Gastroesophageal sphincter (tissue), 4 donors: Measurements from ENCODE around the gene SERPINA9. TPM values are rescaled to one million over a fixed set of nuclear protein-coding genes. Genes with fewer than 3 reads are reported as not detected.

Experiments
- ATAC-seq: fragments of 150-250 bp; one replicate; pipeline ENCODE4 v1.9.1; 2016; ENCODE audit warnings: mild to moderate bottlenecking, moderate library complexity
- H3K27ac ChIP-seq, 4 donors: fragments of 200-600 bp; sonication (generic) in 3 of 4; 1 replicate in 3 of 4; 2 replicates in 1 of 4; pipeline ENCODE4 v1.5.1; 2016 to 2019
- H3K27me3 ChIP-seq: fragments of 200-600 bp; sonication (generic); one replicate; pipeline ENCODE4 v1.5.1; 2019
- H3K36me3 ChIP-seq, 2 donors: fragments of 200-600 bp; sonication (generic); one replicate each; pipeline ENCODE4 v1.5.1; 2019; ENCODE audit warnings: control low read depth in 1 of 2
- H3K4me1 ChIP-seq, 3 donors: fragments of 200-600 bp; sonication (generic); 1 replicate in 2 of 3; 2 replicates in 1 of 3; pipeline ENCODE4 v1.5.1; 2016 to 2019; ENCODE audit warnings: control low read depth in 2 of 3
- H3K4me3 ChIP-seq, 2 donors: fragments of 200-600 bp; sonication (generic); one replicate each; pipeline ENCODE4 v1.5.1; 2019; ENCODE audit warnings: mild to moderate bottlenecking in 1 of 2, moderate library complexity in 1 of 2
- H3K9me3 ChIP-seq, 3 donors: fragments of 200-600 bp; sonication (generic); one replicate each; pipeline ENCODE4 v1.5.1; 2017 to 2019; ENCODE audit warnings: control low read depth in 2 of 3
- EP300 ChIP-seq: sonication (generic); formaldehyde crosslinking; IDR thresholded peaks from one replicate; pipeline ENCODE4 v1.6.1; 2017; ENCODE audit warnings: antibody characterized with exemption, mild to moderate bottlenecking
- POLR2A ChIP-seq, 2 donors: fragments of 450-650 bp; IDR thresholded peaks; one replicate each; pipeline ENCODE4 v1.6.1; 2017; ENCODE audit warnings: antibody characterized with exemption in 2 of 2, mild to moderate bottlenecking in 2 of 2, moderate library complexity in 1 of 2
- POLR2AphosphoS5 ChIP-seq: sonication (generic); formaldehyde crosslinking; IDR thresholded peaks from one replicate; pipeline ENCODE4 v1.6.1; 2017; ENCODE audit warnings: antibody characterized with exemption
- WGBS, 2 donors: methylation state at CpG; one replicate each; pipeline ENCODE4 v1.1.5; 2018; ENCODE audit warnings: low coverage in 1 of 2; 5-methylcytosine and 5-hydroxymethylcytosine counted together
- total RNA-seq, 4 donors: library from RNA; depleted of rRNA; stranded (reverse); fragments of >200 nt; gene quantifications; one replicate each; pipeline ENCODE4 v1.1.0, GENCODE V29; 2016
- TF ChIP-seq, protein P1 (sequence below), 4 experiments: fragments of 200-600 bp in 2 of 4; fragments of 450-650 bp in 2 of 4; sonication (generic) in 1 of 4; IDR thresholded peaks; one replicate each; pipeline ENCODE4 v1.5.1; 2017 to 2019; ENCODE audit warnings: antibody characterized with exemption in 4 of 4, mild to moderate bottlenecking in 2 of 4, moderate library complexity in 2 of 4

SERPINA9 gene
- total RNA-seq, 4 donors from 2014 or later, result not detected

DNA sequence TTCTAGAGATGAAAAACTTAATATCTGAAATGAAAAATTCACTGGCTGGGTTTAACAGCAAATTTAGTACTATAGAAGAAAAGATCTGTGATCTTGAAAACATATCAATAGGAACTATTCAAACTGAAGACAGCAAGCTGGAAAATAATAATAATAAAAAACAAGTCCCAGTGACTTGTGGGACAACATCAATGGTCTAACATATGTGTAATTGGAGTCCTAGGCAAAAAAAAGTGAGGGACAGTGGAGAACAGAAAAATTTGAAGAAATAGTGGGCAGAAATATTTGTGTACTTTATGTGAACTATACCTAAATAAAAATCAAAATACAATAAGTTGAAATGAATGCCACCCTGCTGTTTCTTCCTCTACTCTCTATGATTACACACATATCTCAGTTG lies 2.4 kb upstream of the SERPINA9 start:
- Histone ChIP-seq H3K4me3 (no peak overlapping the region), H3K9me3 (peaks cover 0 to 30% (median 0%) of the 10 kb centered on the region in 3 donors), H3K36me3 (no peaks in the 10 kb centered on the region), H3K27ac (no peak overlapping the region), H3K27me3 (peaks cover 5% of the 10 kb centered on the region), H3K4me1 (no peaks in the 10 kb centered on the region)
- ATAC-seq, result no peak
- TF ChIP-seq POLR2AphosphoS5, result no peak
- TF ChIP-seq, protein P1, sequence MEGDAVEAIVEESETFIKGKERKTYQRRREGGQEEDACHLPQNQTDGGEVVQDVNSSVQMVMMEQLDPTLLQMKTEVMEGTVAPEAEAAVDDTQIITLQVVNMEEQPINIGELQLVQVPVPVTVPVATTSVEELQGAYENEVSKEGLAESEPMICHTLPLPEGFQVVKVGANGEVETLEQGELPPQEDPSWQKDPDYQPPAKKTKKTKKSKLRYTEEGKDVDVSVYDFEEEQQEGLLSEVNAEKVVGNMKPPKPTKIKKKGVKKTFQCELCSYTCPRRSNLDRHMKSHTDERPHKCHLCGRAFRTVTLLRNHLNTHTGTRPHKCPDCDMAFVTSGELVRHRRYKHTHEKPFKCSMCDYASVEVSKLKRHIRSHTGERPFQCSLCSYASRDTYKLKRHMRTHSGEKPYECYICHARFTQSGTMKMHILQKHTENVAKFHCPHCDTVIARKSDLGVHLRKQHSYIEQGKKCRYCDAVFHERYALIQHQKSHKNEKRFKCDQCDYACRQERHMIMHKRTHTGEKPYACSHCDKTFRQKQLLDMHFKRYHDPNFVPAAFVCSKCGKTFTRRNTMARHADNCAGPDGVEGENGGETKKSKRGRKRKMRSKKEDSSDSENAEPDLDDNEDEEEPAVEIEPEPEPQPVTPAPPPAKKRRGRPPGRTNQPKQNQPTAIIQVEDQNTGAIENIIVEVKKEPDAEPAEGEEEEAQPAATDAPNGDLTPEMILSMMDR (IDR thresholded peaks at IDR 0.05), result no peak
- TF ChIP-seq EP300, result no peak
- no peak for TF ChIP-seq POLR2A (IDR thresholded peaks at IDR 0.05)

- Histone ChIP-seq H3K4me1 (no peaks in the 10 kb centered on the region), H3K4me3 (no peak overlapping the region), H3K9me3 (peaks cover 0 to 23% (median 0%) of the 10 kb centered on the region in 3 donors), H3K36me3 (no peaks in the 10 kb centered on the region), H3K27me3 (peaks cover 10% of the 10 kb centered on the region), H3K27ac (no peak overlapping the region)
- no peak for ATAC-seq
- WGBS, 2 donors, result 74 to 80% methylated on average over 3 to 7 of the region's 7 CpGs
- TF ChIP-seq, protein P1 (IDR thresholded peaks at IDR 0.05), result no peak
- TF ChIP-seq EP300 (no peak), POLR2A (IDR thresholded peaks at IDR 0.05) (no peak), POLR2AphosphoS5 (no peak)
Observed at GRCh38 chr14:94474581-94475031, 1.4 kb downstream of the SERPINA9 start.

DNA sequence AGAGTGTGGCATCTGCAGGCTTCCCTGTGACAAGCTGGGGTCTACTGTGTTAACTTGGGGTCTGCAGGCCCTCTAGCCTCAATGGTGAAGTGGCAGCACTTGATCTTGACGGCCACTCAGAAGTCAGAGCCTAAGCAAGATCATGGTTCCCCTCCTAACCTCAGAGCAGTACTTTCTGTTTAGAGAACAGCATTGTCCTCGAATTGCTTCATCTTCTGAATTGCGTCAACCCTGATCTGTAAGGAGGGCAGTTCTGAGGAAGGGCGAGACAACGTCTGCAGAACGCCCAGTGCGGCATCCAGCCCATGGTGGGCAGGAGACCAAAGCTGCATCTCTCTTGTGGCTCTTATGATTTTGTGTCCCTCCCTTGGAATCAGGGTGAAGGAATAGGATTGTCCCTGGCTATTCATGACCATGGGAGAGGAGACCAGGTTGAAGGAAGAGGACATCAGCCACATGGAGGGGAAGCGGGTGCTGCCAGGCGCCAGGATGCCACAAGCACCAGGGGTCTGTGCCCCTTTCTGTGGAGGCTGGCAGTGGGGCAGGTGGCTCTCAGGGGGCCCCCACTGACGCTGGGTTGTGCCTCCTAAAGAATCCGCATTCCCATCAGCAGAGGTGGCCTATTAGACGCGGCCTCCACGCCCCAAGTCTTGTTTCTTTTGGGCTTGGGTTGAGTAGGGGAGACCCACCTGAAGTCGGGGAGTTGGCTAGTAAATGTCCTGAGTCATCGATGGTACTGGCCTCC lies 2.2 kb downstream of the SERPINA9 start:
- H3K36me3 ChIP-seq, result no peaks in the 10 kb centered on the region
- TF ChIP-seq POLR2A (IDR thresholded peaks at IDR 0.05) (no peak), POLR2AphosphoS5 (no peak), EP300 (no peak)
- TF ChIP-seq, protein P1 (IDR thresholded peaks at IDR 0.05), result no peak
- H3K27ac ChIP-seq, result no peak overlapping the region
- H3K9me3 ChIP-seq, result peaks cover 0 to 15% (median 0%) of the 10 kb centered on the region in 3 donors
- ATAC-seq, result no peak
- H3K4me3 ChIP-seq, result no peak overlapping the region
- peaks cover 10% of the 10 kb centered on the region for H3K27me3 ChIP-seq
- WGBS, 2 donors, result 90% methylated on average over 9 of the region's 16 CpGs; no CpG with 5 or more reads in 1 of the 2 donors
- no peaks in the 10 kb centered on the region for H3K4me1 ChIP-seq

DNA sequence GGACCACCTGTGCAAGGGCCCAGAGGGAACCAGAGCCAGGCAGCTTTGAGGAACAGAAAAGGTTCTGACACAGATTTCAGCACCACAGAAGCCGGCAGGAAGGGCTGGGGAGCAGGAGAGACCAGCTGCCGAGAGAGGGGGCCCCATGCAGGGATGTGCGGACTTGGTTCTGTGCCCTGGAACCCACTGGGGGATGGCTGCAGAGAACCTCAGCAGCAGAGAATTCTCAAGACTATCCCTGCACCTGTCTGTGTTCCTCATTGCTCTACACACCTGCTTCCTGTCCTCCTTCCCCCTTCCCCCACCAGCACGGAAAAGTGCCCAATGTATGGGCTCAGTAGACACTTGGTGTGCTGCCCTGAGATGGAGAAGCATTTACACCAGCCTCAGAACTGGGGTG lies 3.2 kb downstream of the SERPINA9 start:
- Histone ChIP-seq H3K4me3 (no peak overlapping the region), H3K4me1 (no peaks in the 10 kb centered on the region), H3K9me3 (peaks cover 0 to 5% (median 0%) of the 10 kb centered on the region in 3 donors), H3K27ac (no peak overlapping the region), H3K36me3 (no peaks in the 10 kb centered on the region), H3K27me3 (peaks cover 10% of the 10 kb centered on the region)
- ATAC-seq, result no peak
- 20 to 33% methylated on average over 1 to 3 of the region's 4 CpGs for whole genome bisulfite sequencing, 2 donors
- TF ChIP-seq, protein P1 (IDR thresholded peaks at IDR 0.05), result no peak
- TF ChIP-seq POLR2AphosphoS5 (no peak), EP300 (no peak), POLR2A (IDR thresholded peaks at IDR 0.05) (no peak)

GRCh38 chr14:94471045-94471444 lies 5.0 kb downstream of the SERPINA9 start:
- WGBS, 2 donors, result 71 to 88% methylated on average over 1 to 2 of the region's 2 CpGs

More at GRCh38 chr14:94471045-94471444, 5.0 kb downstream of the SERPINA9 start:
- H3K9me3 ChIP-seq, result no peaks in the 10 kb centered on the region
- H3K27ac ChIP-seq, result no peak overlapping the region
- H3K27me3 ChIP-seq, result peaks cover 12% of the 10 kb centered on the region
- H3K36me3 ChIP-seq, result no peaks in the 10 kb centered on the region
- TF ChIP-seq POLR2A (IDR thresholded peaks at IDR 0.05) (no peak), EP300 (no peak), POLR2AphosphoS5 (no peak)
- TF ChIP-seq, protein P1 (IDR thresholded peaks at IDR 0.05), result no peak
- ATAC-seq, result no peak
- no peaks in the 10 kb centered on the region for H3K4me1 ChIP-seq
- no peak overlapping the region for H3K4me3 ChIP-seq
